Kidney epithelial cell (primary cell): ENCODE measurements around the gene EDNRA. TPM values are rescaled to one million over a fixed set of nuclear protein-coding genes. Genes with fewer than 3 reads are reported as not detected.

ENCODE experiments used
- DNase-seq: peaks from one replicate; pipeline ENCODE4 v3.0.0-alpha.2; 2010; ENCODE audit warnings: low read depth
- H3K27me3 ChIP-seq: 2 replicates; pipeline ENCODE4 v1.6.0; 2011; ENCODE audit warnings: low read length; ENCODE audit not compliant: control insufficient read depth, insufficient read depth
- H3K36me3 ChIP-seq: 2 replicates; pipeline ENCODE4 v1.5.1; 2011; ENCODE audit warnings: low read length; ENCODE audit not compliant: control insufficient read depth, insufficient read depth
- H3K4me3 ChIP-seq: 2 replicates; pipeline ENCODE4 v1.5.1; 2011; ENCODE audit warnings: low read depth, mild to moderate bottlenecking, control low read depth, low read length
- CTCF ChIP-seq: IDR thresholded peaks from 2 replicates; pipeline ENCODE4 v1.5.1; 2011; ENCODE audit warnings: mild to moderate bottlenecking, moderate library complexity, low read length, control low read depth, inconsistent platforms; ENCODE audit not compliant: insufficient read depth, poor library complexity, severe bottlenecking
- total RNA-seq: library from RNA; depleted of rRNA; stranded (reverse); fragments of >200 nt; gene quantifications from 2 replicates; pipeline ENCODE4 v1.2.3, GENCODE V29; 2015

Gene EDNRA
- total RNA-seq, 1 donor from 2014 or later, result 11.7 TPM

GRCh38 chr4:147461161-147461560 is 19.7 kb upstream of the EDNRA start:
- no peak overlapping the region for H3K4me3 ChIP-seq
- no peak for TF ChIP-seq CTCF
- H3K36me3 ChIP-seq, result no peaks in the 10 kb centered on the region
- DNase-seq, result no peak
- H3K27me3 ChIP-seq, result no peaks in the 10 kb centered on the region

DNA sequence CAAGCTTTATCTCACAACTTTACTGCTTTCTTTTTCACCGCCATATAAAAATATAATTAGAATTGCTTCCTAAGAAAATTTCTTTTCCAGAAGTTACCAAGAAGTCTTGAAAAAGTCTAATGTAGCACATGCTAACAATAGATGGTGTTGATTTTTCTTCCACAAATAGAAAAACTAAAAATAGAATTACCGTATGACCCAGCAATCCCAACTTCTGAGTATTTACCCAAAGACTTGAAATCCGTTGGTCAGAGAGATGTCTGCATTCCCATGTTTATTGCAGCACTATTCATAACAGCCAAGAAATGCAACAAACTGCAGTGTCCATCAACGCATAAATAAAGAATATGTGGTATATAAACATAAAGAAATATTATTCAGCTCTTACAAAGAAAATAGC is 17.8 kb upstream of the EDNRA start:
- H3K36me3 ChIP-seq, result no peaks in the 10 kb centered on the region
- H3K27me3 ChIP-seq, result no peaks in the 10 kb centered on the region
- no peak for DNase-seq
- no peak for TF ChIP-seq CTCF
- no peak overlapping the region for H3K4me3 ChIP-seq

DNA sequence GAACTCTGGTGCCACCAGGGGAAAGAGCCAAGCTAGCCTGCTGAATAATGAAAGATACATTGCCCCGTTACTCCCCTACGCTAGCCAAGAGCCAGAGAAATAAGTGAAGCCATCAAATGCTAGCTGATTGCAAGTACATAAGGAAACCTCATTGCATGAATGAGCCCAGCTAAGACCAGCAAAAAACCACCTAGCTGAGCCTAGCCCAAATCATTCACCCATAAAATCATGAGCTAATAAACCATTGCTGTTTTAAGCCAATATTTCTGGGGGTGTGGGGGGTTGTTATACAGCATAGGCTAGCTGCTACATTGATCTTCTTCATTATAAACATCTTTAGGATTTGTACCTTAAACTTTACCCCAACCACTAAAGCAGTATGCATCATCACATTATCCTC is 15.4 kb upstream of the EDNRA start:
- DNase-seq, result no peak
- no peak overlapping the region for H3K4me3 ChIP-seq
- no peak for TF ChIP-seq CTCF
- H3K36me3 ChIP-seq, result no peaks in the 10 kb centered on the region
- H3K27me3 ChIP-seq, result no peaks in the 10 kb centered on the region

DNA sequence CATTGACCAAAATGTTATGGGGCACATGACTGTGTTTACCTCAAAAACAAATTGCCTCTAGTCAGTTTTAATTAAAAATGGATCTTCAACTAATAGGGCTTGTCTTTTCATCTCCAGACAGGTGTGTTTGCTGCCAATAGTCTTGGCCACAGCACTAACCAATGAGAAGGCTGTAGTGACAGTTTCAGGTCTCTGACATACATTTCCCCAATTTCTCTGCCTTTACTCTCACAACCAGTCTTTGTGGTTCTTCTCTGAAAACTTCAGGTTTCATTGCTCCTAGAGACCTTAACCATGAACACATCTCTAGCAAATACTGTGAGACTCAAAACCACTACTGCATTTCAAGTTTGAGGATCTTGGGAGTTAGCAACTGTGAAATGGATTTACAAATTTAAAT is 3.5 kb upstream of the EDNRA start:
- Histone ChIP-seq H3K4me3 (no peak overlapping the region), H3K27me3 (no peaks in the 10 kb centered on the region), H3K36me3 (no peaks in the 10 kb centered on the region)
- DNase-seq, result no peak
- no peak for TF ChIP-seq CTCF

DNA sequence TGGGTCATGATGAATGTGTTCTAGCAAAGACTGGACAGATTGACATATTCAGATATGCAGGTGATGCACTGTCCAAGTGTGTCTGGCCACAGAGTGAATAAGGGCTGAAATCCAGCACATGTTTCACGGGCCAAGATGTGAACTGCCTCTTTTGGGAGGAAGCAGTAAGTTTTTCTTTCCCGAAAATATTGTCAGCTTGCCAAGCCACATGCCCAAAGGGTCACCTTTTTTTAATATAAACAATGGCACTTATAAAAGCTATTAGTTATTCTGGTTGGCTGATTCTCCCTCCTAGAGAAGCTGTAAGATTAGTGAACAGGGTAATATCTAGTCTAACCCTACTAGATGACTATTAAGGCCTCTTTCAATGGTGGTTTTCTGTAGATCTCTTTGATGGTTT is 1.5 kb upstream of the EDNRA start:
- Histone ChIP-seq H3K4me3 (no peak overlapping the region), H3K36me3 (no peaks in the 10 kb centered on the region), H3K27me3 (no peaks in the 10 kb centered on the region)
- no peak for TF ChIP-seq CTCF
- DNase-seq, result no peak

DNA sequence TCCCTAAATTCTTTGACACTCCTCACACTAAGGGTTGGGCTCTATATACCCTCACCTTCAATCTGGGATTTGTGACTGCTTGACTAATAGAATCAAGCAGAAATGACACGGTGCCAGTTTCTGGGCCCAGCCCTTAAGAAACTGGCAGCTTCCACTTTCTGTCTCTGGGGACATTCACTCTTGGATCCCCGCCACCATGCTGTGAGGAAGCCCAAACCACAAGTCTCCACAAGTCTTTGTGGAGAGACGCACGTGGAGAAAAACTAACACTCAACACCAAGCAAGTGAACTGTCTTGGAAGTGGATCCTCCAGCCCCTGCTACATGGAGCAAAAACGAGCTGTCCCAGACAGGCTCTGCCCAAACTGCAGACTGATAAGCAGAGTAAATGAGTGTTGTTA is 1.1 kb upstream of the EDNRA start:
- no peak for TF ChIP-seq CTCF
- no peak for DNase-seq
- no peaks in the 10 kb centered on the region for H3K36me3 ChIP-seq
- no peaks in the 10 kb centered on the region for H3K27me3 ChIP-seq
- no peak overlapping the region for H3K4me3 ChIP-seq
